Dermis microvascular lymphatic vessel endothelial cell (primary cell): ENCODE results near the gene TARBP1. TPM values are rescaled to one million over a fixed set of nuclear protein-coding genes. Genes with fewer than 3 reads are reported as not detected.
"Not testable (repeated sequence)": the region's sequence is repeated elsewhere in the genome, so short reads cannot be mapped to it uniquely, and the experiment has no call there.

ENCODE experiments used
- DNase-seq, 2 donors: peaks; one replicate each; pipeline versions ENCODE4 v3.0.0 to v3.0.0-alpha.2; 2010; ENCODE audit warnings: low read depth in 2 of 2
- total RNA-seq: library from RNA; depleted of rRNA; stranded (reverse); fragments of >200 nt; gene quantifications from 2 replicates; pipeline ENCODE4 v1.2.1, GENCODE V29; 2014

The TARBP1 gene
- total RNA-seq, 1 donor from 2014 or later: 14.4 TPM

- DNase-seq: no peak
Observed at GRCh38 chr1:234504969-234505768, 26.2 kb upstream of the TARBP1 start.

GRCh38 chr1:234504251-234504650 is 25.3 kb upstream of the TARBP1 start:
- not testable (repeated sequence) for DNase-seq

- DNase-seq: no peak
Observed at GRCh38 chr1:234503193-234504050, 24.4 kb upstream of the TARBP1 start.

- DNase-seq: no peak
Observed at GRCh38 chr1:234502785-234503184, 23.8 kb upstream of the TARBP1 start.

GRCh38 chr1:234500269-234500668 is 21.3 kb upstream of the TARBP1 start:
- DNase-seq: peak in 1 of 2 donors; percentile 39

GRCh38 chr1:234499943-234500245 is 20.9 kb upstream of the TARBP1 start:
- DNase-seq: no peak

GRCh38 chr1:234499119-234499942 is 20.4 kb upstream of the TARBP1 start:
- DNase-seq: peak; percentile 59 to 81

GRCh38 chr1:234498448-234499118 is 19.6 kb upstream of the TARBP1 start:
- DNase-seq: no peak

GRCh38 chr1:234497589-234497988 is 18.6 kb upstream of the TARBP1 start:
- DNase-seq: no peak

- no peak for DNase-seq
Observed at GRCh38 chr1:234495231-234495990, 16.4 kb upstream of the TARBP1 start.

- no peak for DNase-seq
Observed at GRCh38 chr1:234494049-234494448, 15.1 kb upstream of the TARBP1 start.

GRCh38 chr1:234490793-234491479 is 12.0 kb upstream of the TARBP1 start:
- DNase-seq: no peak

GRCh38 chr1:234489698-234490077 is 10.7 kb upstream of the TARBP1 start:
- no peak for DNase-seq

- DNase-seq: no peak
Observed at GRCh38 chr1:234489007-234489697, 10.2 kb upstream of the TARBP1 start.

GRCh38 chr1:234488054-234489006 is 9.4 kb upstream of the TARBP1 start:
- DNase-seq: no peak

- DNase-seq: peak; percentile 70 to 72
Observed at GRCh38 chr1:234486858-234487840, 8.2 kb upstream of the TARBP1 start.
